NCI-H2227 (cell line): ENCODE data around the gene HSD17B8.
"Not testable (repeated sequence)": the region's sequence is repeated elsewhere in the genome, so short reads cannot be mapped to it uniquely, and the experiment has no call there.

Experiments
- DNase-seq: peaks from one replicate; lab custom pipeline; 2025; ENCODE audit not compliant: unreplicated experiment; lab: John Stamatoyannopoulos, UW

HSD17B8 gene

DNA sequence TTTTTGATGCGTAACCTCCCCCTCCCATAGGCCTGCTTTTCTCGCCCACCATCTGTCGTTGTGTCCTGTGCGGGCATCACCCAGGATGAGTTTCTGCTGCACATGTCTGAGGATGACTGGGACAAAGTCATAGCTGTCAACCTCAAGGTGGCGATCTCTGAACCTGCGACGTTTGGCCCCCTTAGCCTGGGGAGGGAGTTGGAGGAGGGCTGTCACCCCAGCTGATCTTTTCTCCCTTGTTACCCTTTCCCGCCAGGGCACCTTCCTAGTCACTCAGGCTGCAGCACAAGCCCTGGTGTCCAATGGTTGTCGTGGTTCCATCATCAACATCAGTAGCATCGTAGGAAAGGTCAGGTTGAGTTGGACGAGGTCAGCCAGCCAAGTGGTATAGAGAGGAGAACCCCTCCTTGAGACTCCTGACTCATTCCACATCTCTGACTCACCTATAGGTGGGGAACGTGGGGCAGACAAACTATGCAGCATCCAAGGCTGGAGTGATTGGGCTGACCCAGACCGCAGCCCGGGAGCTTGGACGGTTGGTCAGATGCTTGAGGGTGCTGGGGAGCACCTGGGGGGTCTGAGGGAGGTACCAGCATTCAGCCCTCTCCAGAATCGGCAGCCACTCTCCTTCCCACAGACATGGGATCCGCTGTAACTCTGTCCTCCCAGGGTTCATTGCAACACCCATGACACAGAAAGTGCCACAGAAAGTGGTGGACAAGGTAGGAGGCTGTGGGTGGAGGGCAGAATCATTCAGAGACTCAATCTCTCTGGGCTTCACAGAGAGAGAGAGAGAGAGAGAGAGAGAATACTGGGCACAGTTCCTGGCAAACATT lies 954 bp downstream of the HSD17B8 start:
- no peak for DNase-seq

DNA sequence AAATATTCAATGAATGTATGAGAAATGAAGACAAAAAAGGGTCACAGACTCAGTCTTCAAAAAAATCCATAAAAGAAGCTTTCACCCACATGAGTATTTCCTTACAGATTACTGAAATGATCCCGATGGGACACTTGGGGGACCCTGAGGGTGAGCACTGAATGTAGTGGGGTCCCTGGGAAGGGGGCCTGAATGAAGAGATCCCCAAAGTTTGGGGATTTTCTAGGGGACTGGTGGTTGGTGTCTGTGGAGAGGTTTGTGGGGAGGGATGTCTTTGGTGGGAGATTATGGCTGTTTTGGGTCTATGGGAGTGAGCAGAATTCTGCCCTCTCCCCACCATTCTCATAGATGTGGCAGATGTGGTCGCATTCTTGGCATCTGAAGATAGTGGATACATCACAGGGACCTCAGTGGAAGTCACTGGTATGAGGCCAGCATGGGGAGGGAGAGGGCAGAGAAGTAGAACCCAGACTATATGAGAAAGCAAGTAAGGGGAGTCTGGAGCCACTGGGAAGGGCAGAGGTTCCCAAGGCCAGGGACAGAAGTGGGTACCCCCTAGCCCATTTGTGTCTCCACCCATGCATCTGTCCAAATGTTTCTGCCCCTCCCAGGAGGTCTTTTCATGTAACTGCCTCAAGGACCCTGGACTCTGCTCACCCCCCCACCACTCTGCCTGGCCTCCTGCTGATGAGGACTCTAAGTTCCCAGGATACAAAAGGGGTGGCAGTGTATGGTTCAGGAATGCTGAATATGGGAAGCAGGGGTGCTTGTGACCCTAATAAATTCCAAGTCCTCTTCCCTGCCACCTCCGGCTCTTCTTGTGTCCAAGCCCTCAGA lies 1.8 kb downstream of the HSD17B8 start:
- no peak for DNase-seq

DNA sequence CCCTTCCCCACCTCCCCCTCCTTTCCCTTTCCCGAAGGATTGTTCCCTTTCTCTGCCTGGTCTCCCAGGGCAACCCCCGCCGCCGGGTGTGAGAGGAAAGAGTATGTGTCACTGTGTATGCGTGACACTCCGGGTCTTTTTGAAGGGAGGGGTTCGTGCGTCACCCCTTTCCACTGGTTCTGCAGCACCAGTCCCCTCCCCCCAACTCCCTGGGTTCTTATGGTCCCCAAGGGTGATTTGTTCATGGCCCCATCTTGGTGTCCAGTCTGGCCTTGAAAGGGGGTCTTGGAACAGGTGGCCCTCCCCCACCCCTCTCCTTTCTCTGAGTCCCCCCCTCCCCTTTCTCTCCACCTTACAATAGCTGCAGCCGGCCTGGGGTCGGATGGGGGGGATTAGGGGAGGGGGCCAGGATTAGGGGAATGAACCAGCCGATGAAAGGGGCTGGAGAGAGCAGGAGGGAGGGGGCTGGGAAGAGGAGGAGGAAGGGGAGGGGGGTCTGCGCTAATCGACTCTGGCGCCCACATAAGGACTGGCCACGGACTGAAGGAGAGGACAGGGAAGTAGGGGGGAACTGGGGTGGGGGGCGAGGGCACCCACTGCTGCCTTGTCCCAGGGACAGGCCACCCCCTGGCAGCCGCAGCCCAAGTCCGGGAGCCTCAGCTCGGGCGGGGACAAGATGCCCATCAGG lies 2.6 kb downstream of the HSD17B8 start:
- peak; percentile 63 for DNase-seq

DNA sequence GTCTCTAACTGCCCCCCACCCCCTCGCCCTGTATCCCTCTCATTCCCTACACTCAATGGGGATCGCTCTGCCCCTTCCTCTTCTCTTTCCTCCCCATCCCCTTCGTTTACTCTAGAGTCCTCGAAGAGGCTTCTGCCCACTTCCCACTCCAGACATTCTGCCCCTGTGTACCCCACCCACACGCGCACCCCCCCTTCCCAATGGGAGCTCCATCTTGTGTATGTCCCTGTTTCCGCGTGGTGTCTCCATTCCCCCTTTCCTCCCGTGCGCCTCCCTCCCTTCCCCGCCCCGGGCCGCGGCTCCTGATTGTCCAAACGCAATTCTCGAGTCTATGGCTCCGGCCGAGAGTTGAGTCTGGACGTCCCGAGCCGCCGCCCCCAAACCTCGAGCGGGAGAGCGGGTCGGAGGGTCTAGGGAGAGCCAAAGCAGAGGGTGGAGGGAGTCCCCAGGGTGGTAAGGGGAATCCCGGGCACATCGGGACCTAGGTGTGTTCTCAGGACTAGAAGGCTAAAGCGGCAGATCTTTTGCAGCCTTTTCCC lies 3.2 kb downstream of the HSD17B8 start:
- peak; percentile 67 for DNase-seq

DNA sequence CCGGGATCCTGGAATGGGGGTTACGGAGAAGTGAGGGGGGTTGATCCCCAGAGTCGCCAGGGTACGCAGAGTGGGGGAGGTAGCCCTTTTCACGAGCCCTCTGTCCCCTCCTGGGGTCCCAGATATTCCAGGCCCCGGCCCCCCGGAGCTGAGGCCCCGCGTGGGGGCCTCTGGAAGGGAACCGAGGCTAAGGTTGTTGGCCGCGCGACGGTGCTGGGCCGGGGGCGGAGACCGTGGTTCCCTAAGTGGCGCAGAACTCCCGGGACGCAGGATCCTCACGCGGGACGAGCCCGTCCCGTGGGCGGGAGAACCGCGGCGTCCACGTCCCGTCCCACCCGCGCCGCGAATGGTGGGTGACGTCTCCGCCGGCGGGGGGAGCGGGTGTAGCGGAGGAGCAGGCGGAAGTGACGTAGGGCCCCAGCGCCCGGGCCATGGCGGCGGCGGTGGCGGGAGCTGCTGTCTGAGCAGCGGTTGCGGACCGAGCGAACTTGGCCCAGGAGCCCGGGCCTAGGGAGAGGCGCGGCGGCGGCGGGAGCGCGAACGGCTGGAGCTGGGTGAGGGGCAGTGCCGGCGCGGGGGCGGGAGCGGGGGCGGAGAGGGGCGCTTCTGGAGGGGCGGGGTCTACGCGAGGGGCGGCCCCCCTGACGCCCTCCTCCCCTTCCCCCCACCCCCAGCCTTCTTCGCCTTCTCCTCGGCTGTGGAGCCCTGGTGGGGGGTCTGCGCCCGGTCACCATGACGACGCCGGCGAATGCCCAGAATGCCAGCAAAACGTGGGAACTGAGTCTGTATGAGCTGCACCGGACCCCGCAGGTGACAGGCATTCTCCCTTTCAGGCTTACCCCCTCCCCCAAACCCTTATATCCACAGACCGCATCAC lies 3.9 kb downstream of the HSD17B8 start, which contains the start of gene RING1:
TSS of gene RING1 (plus strand) at position 410 of the 877 bp plus-strand sequence. CDS start at position 733, 323 bp downstream.
- peak; percentile 87 for DNase-seq

DNA sequence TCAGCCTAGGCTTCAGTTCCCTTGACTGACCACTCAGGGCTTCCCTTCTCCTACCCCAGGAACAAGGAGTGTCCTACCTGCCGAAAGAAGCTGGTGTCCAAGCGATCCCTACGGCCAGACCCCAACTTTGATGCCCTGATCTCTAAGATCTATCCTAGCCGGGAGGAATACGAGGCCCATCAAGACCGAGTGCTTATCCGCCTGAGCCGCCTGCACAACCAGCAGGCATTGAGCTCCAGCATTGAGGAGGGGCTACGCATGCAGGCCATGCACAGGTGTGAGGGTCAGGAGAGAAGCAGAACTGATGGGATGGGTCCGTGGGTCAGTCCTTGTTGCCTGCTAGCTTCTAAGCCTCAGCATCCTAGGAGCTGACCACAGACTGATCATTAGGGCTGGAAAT lies 5.4 kb downstream of the HSD17B8 start:
- DNase-seq = no peak

DNA sequence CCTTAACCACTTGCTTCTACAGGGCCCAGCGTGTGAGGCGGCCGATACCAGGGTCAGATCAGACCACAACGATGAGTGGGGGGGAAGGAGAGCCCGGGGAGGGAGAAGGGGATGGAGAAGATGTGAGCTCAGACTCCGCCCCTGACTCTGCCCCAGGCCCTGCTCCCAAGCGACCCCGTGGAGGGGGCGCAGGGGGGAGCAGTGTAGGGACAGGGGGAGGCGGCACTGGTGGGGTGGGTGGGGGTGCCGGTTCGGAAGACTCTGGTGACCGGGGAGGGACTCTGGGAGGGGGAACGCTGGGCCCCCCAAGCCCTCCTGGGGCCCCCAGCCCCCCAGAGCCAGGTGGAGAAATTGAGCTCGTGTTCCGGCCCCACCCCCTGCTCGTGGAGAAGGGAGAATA lies 6.7 kb downstream of the HSD17B8 start:
- no peak for DNase-seq

DNA sequence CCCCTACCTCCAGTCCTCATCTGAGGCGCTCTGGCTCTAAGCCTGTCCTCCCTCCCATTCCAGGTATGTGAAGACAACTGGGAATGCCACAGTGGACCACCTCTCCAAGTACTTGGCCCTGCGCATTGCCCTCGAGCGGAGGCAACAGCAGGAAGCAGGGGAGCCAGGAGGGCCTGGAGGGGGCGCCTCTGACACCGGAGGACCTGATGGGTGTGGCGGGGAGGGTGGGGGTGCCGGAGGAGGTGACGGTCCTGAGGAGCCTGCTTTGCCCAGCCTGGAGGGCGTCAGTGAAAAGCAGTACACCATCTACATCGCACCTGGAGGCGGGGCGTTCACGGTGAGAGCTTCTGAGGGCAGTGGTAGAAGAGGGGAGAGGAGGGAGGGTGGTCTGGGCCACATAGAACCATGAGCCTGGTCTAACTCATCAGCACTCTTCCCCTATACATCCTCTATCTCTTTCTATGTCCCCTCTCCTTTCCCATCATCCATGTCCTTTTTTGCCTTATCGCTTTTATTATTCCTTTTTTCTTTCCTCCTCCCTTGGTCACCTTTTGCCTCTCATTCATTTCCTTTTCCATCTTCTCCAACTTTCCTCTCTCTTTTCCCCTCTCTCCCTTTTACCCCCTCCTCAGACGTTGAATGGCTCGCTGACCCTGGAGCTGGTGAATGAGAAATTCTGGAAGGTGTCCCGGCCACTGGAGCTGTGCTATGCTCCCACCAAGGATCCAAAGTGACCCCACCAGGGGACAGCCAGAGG lies 7.4 kb downstream of the HSD17B8 start:
- DNase-seq = no peak

DNA sequence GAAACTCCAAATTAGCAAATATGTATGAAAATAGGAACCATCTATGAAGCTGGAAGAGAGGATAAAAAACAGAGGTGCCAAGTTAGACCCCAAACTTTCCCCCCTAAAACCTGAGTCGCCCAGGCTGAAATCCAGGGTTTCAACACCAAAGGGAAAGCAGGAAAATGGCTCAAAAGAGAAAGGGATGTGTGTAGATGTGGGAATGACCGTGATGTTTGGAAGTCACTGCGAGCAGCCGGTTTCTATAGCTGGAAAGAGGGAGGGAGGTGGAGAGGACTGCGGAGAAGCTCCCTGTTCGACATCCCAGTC lies 8.4 kb downstream of the HSD17B8 start:
- DNase-seq = no peak

DNA sequence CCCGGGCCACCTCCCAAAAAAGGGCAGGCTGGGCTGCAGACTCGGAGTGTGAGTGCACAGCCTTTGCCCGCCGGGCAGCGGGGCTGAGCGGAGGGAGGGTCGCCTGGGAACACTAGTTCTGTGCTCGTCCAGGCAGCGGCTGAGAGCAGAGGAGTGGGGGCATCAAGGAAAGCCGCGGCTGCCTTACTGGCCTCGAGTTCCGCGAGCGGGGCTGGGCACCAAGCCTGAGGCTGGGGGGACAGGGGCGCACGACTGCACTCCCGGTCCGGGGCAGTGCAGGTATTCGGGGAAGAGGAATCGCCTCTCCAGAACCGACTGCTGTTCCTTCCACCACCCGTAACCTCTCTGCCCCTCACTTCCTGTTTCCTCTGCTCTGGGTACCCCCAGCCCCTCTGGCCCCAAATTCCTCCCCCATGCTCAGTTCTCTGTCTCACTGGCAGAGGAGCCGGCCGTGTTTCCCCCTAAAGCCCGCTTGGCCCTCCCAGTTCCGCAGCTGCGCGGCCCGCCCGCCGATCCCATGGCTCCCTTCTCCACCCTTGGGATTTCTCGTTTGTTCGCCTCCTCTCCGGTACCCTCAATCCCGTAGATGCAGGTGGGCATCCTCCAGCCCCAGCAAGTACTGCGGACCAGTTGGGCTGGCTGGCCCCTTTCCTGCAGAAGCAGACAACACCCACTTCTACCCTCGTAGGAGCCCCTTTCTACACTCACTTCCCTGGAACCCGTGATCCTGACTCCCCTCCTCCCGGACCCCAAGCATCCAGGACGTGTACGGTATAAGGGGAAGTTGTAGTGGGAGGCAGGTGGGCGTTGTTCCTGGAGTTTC lies 8.9 kb downstream of the HSD17B8 start:
- DNase-seq = no peak

DNA sequence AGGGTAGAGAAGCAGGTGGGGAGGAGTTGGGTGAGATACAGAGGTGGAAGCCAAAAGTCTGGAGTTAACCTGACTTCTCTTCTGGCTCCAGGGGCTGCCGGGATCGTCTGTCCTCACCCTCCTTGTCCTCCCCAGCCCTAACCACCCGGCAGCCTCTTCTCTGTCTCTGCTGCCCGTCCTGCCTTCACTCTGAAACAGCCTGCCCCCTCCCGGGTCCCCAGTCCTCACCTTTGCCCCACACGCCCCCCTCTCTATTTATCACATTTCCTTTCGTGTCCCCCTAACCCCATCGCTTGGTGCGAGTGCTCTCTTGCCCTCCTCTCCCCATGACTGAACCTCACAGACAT lies 9.5 kb downstream of the HSD17B8 start:
- DNase-seq = no peak

DNA sequence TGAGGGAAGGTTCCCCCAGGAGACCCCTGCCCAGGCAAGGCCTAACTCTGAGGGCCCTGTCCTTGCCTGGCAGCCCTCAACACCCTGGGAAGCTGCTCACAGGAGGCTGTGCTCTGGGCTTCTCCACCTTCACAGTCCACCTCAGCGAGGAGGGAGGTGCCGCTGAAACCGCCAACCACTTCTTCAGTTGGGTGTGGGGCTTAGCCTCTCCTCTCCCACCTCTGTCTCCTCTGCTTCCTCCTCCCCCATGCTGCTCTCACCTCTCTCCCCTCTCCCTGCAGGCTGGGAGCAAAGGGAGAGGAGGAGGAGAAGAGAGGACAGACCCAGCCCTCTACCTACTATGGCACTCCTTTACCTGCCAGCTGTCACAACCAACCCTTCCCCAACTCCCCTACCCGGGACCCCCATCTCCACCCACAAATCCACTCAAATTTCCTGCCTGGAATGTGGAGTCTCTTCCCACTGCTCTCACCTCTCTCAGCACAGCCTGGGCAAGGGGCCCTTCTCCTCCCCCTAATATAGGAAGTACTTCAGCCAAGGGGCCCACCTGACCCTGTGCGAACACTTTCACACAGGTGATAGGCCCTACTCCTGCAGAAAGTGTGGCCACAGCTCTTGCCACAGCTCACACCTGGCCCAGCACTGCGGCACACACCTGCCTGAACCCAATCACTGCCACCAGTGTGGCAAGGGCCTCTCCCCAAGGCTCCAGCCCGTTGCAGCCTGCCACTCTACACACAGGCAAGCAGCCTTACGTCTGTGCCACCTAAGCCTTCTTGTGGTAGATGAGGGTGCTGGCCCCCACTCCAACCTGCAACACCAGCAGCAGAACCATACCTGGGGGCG lies 11.0 kb downstream of the HSD17B8 start:
- no peak for DNase-seq

DNA sequence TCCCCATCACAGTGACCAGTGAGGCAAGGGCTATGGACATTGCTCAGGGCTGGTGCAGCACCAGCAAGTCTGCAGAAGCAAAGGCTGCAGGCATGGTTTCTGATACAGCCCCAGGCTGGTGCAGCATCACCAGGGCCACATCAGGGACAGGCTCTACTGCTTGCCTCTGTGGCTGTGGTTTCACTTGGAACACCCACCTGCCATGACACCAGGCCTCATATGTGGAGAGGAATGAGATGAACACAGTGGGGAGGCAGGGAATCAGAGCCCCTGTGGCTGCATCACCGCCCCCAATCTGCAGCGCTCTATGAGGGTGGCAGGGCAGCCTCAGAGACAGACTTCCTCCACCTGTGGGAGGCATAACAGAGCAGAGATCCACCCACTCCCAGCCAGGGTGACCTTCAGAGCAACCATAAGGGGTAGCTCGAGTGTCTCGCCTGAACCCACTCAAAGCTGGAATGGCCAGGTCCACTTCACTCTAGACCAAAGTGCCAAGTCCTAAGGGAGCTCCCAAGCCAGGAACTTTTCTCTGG lies 11.7 kb downstream of the HSD17B8 start:
- no peak for DNase-seq

DNA sequence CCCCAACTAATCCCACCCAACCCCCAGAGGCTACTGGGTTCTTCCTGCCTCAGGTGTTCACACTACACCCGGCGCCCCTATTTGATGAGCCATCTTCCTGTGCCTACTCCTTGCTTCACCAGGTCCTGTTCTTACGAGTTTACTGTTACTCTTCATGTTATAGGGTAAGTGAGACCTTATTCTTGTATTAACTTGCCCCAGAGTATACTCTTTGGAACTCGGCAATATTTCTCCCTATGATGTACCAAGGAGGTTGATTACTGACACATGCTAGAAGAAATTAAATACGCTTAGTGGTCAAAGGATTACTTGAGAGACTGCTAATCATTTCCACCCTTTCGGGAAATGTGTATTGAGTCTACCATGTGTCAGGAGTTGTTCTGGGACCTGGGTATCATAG lies 12.8 kb downstream of the HSD17B8 start:
- no peak for DNase-seq

DNA sequence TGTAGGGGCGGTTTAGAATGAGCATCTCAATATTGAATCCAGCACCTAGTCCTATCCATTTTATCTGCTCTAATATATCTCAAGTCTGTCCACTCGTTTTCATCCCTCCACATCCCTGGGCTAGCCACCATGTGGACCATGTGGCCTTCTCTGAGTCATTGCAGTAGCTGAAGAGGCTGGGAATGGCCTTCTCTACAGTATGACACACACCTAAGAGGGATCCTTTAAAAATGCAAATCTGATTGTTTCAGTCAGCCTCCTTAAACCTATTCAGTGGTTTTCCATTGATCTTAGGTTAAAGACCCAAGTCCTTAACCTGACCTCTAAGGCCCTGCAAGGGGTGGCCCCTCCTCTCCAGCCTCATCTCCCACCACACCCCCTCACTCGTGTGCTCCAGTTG lies 13.2 kb downstream of the HSD17B8 start:
- no peak for DNase-seq

DNA sequence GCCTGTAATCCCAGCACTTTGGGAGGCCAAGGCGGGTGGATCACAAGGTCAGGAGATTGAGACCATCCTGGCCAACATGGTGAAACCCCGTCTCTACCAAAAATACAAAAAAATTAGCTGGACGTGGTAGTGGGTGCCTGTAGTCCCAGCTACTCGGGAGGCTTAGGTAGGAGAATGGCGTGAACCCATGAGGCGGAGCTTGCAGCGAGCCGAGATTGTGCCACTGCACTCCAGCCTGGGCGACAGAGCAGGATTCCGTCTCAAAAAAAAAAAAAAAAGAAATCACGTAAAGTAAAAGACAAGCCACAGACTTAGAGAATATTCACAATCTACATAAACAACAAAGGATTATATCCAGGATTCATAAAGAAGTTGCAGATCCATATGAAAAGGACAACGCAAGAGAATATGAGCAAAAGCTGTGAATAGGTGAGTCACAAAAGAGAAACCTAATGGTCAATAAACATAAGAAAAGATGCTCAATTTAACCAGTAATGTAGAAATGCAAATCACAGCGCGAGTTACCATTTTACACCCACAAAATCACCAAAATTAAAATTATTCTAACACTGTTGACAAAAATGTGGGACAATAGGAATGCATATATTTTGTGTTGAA lies 22.2 kb downstream of the HSD17B8 start:
- DNase-seq = not testable (repeated sequence)

DNA sequence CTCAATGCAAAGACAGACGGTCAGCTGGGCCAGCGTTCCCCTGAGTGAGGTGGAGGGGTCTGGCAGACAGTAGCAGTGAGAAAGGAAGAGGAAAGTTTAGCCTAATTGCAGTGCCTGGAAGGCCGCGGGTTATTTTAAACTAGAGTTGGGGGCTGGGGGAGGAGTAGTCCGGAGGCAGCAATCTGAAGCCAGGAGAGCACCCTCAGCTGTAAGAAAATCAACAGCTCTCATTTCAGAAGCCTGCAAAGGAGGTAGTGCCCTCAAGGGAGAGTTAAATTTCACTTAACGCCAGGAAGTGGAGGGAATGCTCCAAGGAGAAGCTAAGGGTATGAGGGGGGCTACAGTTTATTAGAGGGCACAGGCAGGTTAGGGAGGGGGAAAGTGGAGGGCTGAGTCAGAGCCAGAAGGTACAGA lies 30.8 kb downstream of the HSD17B8 start:
- no peak for DNase-seq
